Muscle of leg (tissue), 11 donors: Measurements from ENCODE around the gene KIF13A. TPM values are rescaled to one million over a fixed set of nuclear protein-coding genes. Genes with fewer than 3 reads are reported as not detected.
"Not testable (repeated sequence)": the region's sequence is repeated elsewhere in the genome, so short reads cannot be mapped to it uniquely, and the experiment has no call there.

Experiments
- DNase-seq: peaks from one replicate; pipeline ENCODE4 v3.0.0; 2013
- H3K27ac ChIP-seq: one replicate; pipeline ENCODE4 v1.5.1; 2013; ENCODE audit warnings: mild to moderate bottlenecking, low read length, control low read depth
- H3K27me3 ChIP-seq: one replicate; pipeline ENCODE4 v1.6.1; 2013; ENCODE audit warnings: low read length; ENCODE audit not compliant: control insufficient read depth, insufficient read depth
- H3K36me3 ChIP-seq: one replicate; pipeline ENCODE4 v1.6.1; 2013; ENCODE audit warnings: low read length; ENCODE audit not compliant: control insufficient read depth, insufficient read depth
- H3K4me1 ChIP-seq: one replicate; pipeline ENCODE4 v1.6.1; 2013; ENCODE audit warnings: low read length; ENCODE audit not compliant: control insufficient read depth, insufficient read depth
- H3K4me3 ChIP-seq: one replicate; pipeline ENCODE4 v1.5.1; 2013; ENCODE audit warnings: low read length, control low read depth
- H3K9me3 ChIP-seq: replicated peaks from 2 replicates; pipeline ENCODE4 v1.6.1; 2013; ENCODE audit warnings: low read depth, low read length; ENCODE audit not compliant: control insufficient read depth
- WGBS: methylation state at CpG from one replicate; pipeline ENCODE4 v1.1.5; 2013; ENCODE audit warnings: missing lambda C conversion rate; ENCODE audit not compliant: insufficient coverage; 5-methylcytosine and 5-hydroxymethylcytosine counted together
- polyA plus RNA-seq, 8 donors: library from polyadenylated mRNA; unstranded; fragments of 120-200 nt; gene quantifications; one replicate each; pipeline versions ENCODE4 v1.2.1 to v1.2.3, GENCODE V29; 2013; ENCODE audit warnings: inconsistent platforms in 1 of 8, low replicate concordance in 1 of 8; ENCODE audit not compliant: insufficient read length in 8 of 8, insufficient read depth in 1 of 8
- total RNA-seq: library from RNA; stranded (reverse); fragments of 120-200 nt; gene quantifications from one replicate; pipeline ENCODE4 v1.2.4, GENCODE V29; 2013

KIF13A gene
- total and polyA plus RNA-seq, 9 donors: 29.7 to 41.1 (median 32.4) TPM

DNA sequence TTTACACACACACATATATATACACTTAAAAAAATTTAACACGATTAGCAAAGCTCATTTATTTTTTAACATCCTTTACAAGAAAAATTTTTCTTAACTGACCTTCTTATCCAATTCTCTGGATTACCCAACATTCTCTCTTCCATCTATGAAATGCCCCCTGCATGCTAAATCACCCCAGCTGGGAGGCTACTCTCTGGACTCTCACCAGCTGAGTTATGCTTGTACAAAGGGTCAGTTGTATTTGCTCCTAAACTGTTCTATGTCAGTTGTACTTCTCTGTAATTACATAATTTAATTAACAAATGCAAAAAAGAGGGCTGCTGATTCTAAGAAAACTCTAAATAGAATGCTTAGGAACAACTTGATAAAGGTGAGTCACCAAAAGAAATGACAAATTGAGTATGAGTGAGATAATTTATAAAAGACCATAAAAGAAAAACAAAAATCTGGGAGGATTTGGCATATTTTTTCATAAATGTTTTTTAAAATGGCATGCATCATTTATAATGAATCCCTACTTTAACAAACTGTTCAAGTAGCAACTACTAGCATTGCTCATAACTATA lies 120.5 kb downstream of the KIF13A start:
- no CpG with 5 or more reads among the region's 1 CpG for WGBS
- H3K27ac ChIP-seq: no peak overlapping the region

DNA sequence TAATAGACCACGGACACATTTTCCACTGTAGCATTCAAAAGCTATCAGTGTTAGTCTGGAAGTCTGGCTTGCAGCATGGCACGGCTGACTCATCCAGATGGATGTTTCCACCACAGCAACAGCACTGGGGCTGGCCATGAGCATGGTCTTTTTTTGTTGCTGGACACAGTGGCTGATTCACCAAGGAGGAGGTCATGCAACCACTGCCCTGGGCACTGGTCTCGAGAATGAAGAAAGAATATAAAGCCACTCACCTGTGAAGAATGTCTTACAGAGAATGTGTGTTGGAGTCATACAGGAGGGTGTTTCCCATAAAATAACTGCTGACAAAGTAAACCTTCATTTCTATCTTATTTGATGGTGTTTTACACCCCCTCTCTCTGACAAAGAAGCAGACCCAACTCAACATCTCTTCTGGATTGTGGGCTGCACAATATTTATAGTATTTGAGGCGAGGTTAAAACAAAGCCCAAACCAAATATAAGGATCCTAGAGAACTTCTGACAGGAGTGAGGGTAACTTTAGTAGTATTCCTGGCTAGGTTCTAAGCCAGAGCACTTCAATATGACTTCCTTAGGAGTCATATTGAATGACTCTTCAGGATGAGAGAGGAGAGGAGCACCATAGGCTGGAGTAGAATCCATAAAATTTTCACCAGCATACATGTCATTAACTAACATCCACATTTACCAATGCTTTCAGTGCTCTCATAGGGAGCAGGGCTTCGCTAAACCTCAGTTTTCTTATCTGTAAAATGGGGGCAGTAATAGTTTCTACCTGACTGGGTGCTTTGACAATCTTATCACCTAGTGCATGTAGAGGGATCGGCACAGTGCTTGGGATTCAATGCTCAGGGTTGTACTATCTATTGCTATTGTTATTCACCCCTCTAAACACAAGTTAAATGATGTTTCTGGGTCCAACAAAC lies 121.4 kb downstream of the KIF13A start:
- peak; percentile 78 for DNase-seq
- H3K36me3 ChIP-seq: no peaks in the 10 kb centered on the region
- no peak overlapping the region for H3K4me3 ChIP-seq
- H3K27ac ChIP-seq: peak overlapping the region; percentile 57
- no peaks in the 10 kb centered on the region for H3K9me3 ChIP-seq
- 88% methylated on average over 1 of the region's 6 CpGs for WGBS
- peaks cover 14% of the 10 kb centered on the region for H3K4me1 ChIP-seq
- H3K27me3 ChIP-seq: no peaks in the 10 kb centered on the region

More for the DNA sequence above, 120.5 kb downstream of the KIF13A start:
- Histone ChIP-seq H3K27me3 (no peaks in the 10 kb centered on the region), H3K4me3 (no peak overlapping the region), H3K4me1 (peaks cover 14% of the 10 kb centered on the region), H3K36me3 (no peaks in the 10 kb centered on the region), H3K9me3 (no peaks in the 10 kb centered on the region)
- DNase-seq: no peak

DNA sequence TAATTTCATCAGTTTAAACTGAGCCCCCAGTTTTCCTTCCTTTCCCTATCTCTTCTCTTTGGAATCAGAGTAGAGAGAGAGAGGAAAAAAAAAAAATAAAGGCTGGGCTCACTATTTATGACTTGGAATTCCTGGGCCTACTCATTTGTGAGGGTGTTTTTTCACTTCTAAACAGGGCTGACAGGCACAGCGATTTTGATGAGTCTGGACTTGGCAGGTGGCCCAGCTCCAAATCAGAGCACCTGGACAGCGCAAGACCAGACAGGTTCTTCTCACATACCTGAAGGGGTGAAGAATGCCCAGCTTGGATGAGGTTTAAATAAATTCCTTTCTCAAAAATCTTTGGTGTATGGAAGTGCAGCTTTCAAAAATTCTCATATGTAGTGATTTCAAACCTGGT lies 122.2 kb downstream of the KIF13A start:
- no peaks in the 10 kb centered on the region for H3K9me3 ChIP-seq
- 50% methylated on average over 1 of the region's 2 CpGs for WGBS
- H3K27me3 ChIP-seq: no peaks in the 10 kb centered on the region
- H3K4me1 ChIP-seq: peaks cover 14% of the 10 kb centered on the region
- peak overlapping the region; percentile 57 for H3K27ac ChIP-seq
- no peaks in the 10 kb centered on the region for H3K36me3 ChIP-seq
- H3K4me3 ChIP-seq: no peak overlapping the region
- no peak for DNase-seq

DNA sequence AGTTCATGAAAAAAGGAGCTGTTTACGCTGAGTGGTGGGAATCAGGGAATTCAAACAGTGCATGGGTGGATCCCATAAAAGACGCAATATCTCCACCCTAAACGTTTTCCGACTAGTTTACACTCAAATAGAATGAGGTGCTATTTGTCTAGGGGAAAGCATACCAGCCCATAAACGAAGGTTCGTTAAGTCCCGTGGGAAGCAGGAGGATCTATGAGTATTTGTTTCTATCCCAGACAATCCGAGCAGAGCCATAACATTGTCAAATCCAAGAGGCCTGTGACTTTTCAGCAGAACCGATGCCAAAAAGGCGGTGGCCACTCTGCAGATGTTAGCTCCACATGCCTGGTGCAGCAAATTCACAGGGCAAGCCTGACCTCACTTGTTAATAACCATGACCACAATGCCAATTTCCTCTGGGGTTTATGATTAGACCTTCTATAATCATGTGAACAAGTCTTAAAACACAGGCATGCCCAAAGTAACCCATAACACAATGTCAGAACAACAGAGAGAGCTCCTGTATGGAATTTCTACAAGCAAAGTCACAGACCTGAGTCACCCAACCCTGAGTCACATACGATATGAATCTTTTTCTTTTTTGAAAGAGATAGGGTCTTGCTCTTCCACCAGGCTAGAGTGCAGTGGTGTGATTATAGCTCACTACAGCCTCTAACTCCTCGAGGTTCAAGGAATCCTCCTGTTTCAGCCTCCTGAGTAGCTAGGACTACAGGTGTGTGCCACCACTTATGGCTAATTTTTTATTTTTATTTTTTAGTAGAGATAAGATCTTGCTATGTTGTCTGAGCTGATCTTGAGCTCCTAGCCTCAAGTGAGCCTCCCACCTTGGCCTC lies 123.3 kb downstream of the KIF13A start:
- Histone ChIP-seq H3K27me3 (no peaks in the 10 kb centered on the region), H3K27ac (peak overlapping the region; percentile 29), H3K4me3 (no peak overlapping the region), H3K36me3 (no peaks in the 10 kb centered on the region), H3K9me3 (no peaks in the 10 kb centered on the region), H3K4me1 (peaks cover 14% of the 10 kb centered on the region)
- DNase-seq: peak; percentile 81
- WGBS: 37% methylated on average over 2 of the region's 12 CpGs

DNA sequence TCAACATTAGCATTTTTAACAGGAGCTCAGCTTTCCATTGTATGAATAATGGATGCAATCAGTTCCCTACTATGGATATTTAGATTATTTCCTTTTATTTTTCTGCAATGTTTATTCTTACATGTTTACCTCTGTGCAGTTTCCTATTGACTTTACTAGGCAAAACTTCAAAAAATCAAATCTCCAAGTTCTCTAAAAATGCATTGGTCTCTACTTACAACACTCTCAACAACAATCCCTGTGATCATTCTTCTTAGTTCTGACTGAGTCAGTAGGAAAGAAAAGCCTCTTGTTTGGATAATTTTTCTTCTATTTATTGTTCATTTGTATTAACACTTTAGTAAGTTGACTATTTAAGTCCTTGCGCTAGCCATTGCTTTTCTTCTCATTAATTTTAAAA lies 126.1 kb downstream of the KIF13A start:
- WGBS: no CpG with 5 or more reads among the region's 1 CpG
- no peak overlapping the region for H3K27ac ChIP-seq
- H3K9me3 ChIP-seq: no peaks in the 10 kb centered on the region

DNA sequence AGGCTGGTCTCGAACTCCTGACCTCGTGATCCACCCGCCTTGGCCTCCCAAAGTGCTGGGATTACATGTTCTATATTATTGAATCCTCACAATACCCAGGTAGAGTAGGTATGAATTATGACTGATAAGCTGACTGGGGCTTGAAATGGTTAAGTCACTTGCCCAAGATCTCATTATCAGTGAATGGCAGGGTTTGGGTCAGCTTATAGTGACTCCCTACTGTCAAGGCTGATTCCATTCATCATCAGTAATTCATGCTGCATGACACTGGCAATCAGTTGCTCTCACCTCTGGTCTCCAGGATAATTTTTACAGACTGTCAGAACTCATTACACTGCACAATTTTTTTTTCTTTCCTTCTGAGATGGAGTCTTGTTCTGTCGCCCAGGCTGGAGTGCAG lies 127.6 kb downstream of the KIF13A start:
- 100% methylated on average over 1 of the region's 4 CpGs for WGBS
- no peaks in the 10 kb centered on the region for H3K27me3 ChIP-seq
- no peaks in the 10 kb centered on the region for H3K9me3 ChIP-seq
- H3K4me3 ChIP-seq: no peak overlapping the region
- H3K36me3 ChIP-seq: peaks cover 2% of the 10 kb centered on the region
- no peak overlapping the region for H3K27ac ChIP-seq
- peaks cover 12% of the 10 kb centered on the region for H3K4me1 ChIP-seq
- DNase-seq: no peak

More for the DNA sequence above, 126.1 kb downstream of the KIF13A start:
- peaks cover 2% of the 10 kb centered on the region for H3K36me3 ChIP-seq
- no peaks in the 10 kb centered on the region for H3K27me3 ChIP-seq
- peaks cover 14% of the 10 kb centered on the region for H3K4me1 ChIP-seq
- no peak overlapping the region for H3K4me3 ChIP-seq
- DNase-seq: no peak

DNA sequence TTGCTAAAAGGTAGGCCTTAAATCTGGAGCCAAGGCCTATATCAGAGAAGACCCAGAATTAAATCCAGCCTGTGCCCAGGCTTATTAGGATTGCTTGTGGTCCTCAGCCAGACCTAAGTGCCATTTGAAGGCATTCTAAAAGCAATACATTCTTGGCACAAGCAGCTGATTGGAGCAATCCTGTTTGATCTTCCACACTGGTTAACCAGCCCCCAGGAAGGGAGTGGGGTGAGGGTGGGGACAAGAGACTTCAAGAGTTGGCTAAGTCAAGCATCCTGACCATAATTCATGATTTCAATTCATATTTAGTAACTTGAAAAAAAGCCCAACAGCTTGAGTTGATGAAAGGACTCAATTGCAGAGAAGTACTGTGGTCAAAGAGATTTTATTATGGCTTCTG lies 128.9 kb downstream of the KIF13A start:
- DNase-seq: no peak
- Histone ChIP-seq H3K9me3 (no peaks in the 10 kb centered on the region), H3K4me3 (no peak overlapping the region), H3K27me3 (no peaks in the 10 kb centered on the region), H3K27ac (no peak overlapping the region), H3K36me3 (peaks cover 2% of the 10 kb centered on the region), H3K4me1 (no peaks in the 10 kb centered on the region)

DNA sequence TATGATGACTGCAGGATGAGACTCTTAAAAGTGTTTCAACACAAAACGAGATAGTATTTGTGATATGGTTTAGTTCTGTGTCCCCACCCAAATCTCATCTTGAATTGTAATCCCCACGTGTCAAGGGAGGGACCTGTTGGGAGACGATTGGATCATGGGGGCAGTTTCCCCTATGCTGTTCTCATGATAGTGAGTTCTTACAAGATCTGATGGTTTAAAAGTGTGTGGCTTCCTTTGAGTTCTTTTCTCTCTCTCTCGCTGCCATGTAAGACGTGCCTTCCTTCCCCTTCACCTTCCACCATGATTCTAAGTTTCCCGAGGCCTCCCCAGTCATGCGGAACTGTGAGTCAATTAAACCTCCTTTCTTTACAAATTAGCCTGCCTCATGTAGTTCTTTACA lies 130.2 kb downstream of the KIF13A start:
- not testable (repeated sequence) for H3K27me3 ChIP-seq, H3K27ac ChIP-seq, H3K4me1 ChIP-seq, DNase-seq, H3K9me3 ChIP-seq, H3K36me3 ChIP-seq, H3K4me3 ChIP-seq
- 95% methylated on average over 3 of the region's 7 CpGs for WGBS

DNA sequence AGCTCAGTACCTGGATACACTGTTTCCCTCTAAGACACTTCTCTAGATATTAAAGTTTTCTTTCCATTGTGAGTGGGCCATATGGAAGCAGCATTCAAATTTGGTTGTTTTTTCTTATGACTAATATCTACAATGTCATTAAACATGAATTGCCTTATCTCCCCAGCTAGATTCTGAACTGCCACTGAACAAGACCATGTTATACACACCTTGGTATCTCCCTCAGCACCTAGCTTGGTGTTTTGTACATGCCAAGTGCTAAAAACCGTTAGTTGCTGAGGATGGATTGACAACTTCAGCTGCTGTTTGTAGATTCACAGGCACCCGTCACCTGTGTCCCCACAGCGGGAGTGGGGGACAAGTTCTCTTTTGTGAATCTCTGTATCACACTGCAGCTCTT lies 131.1 kb downstream of the KIF13A start:
- no peak overlapping the region for H3K27ac ChIP-seq
- peaks cover 4% of the 10 kb centered on the region for H3K36me3 ChIP-seq
- DNase-seq: no peak
- no peaks in the 10 kb centered on the region for H3K4me1 ChIP-seq
- no peaks in the 10 kb centered on the region for H3K27me3 ChIP-seq
- H3K9me3 ChIP-seq: no peaks in the 10 kb centered on the region
- no CpG with 5 or more reads among the region's 3 CpGs for WGBS
- no peak overlapping the region for H3K4me3 ChIP-seq

DNA sequence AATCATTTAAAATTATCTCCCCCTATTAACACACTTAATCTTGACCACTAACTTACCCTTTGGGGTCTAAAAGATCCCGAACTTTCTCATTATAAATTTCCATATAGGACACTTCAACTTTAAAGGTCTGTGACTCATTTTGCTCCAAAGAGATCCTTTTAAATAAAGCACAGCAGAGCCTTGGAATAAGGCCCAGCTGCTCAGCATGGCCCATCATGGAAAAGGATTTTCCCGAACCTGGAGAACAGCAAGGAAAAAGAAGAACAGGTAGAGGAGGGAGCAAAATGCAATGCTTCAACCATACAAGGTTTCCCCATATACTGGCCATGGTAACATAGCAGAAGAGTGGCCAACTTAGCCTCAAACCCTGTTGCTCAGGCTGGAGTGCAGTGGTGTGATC lies 132.1 kb downstream of the KIF13A start:
- WGBS: 100% methylated on average over 1 of the region's 2 CpGs
- DNase-seq: no peak
- Histone ChIP-seq H3K4me3 (no peak overlapping the region), H3K27ac (no peak overlapping the region), H3K27me3 (no peaks in the 10 kb centered on the region), H3K4me1 (no peaks in the 10 kb centered on the region), H3K36me3 (peaks cover 10% of the 10 kb centered on the region), H3K9me3 (no peaks in the 10 kb centered on the region)
